GM12801 (cell line): ENCODE measurements around the gene GRAMD1A.

Experiments
- CTCF ChIP-seq: IDR thresholded peaks from one replicate; pipeline ENCODE4 v1.5.1; 2011; ENCODE audit warnings: control low read depth; ENCODE audit not compliant: insufficient read length; ENCODE audit errors: extremely low read depth

The GRAMD1A gene

DNA sequence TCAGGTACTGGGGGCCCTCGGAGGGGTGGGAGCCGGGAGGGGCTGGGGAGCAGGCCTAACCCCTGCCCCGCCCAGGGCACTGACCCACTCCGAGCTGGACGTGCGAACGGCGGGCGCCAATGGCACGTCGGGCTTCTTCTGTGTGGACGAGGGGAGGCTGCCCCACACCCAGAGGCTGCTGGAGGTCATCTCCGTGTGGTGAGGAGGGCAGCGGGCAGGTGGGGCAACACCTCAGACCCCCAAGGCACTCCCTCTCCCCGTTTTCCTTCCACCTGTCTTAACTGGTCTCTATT lies 59.6 kb downstream of the GRAMD1A start:
- TF ChIP-seq CTCF = no peak

DNA sequence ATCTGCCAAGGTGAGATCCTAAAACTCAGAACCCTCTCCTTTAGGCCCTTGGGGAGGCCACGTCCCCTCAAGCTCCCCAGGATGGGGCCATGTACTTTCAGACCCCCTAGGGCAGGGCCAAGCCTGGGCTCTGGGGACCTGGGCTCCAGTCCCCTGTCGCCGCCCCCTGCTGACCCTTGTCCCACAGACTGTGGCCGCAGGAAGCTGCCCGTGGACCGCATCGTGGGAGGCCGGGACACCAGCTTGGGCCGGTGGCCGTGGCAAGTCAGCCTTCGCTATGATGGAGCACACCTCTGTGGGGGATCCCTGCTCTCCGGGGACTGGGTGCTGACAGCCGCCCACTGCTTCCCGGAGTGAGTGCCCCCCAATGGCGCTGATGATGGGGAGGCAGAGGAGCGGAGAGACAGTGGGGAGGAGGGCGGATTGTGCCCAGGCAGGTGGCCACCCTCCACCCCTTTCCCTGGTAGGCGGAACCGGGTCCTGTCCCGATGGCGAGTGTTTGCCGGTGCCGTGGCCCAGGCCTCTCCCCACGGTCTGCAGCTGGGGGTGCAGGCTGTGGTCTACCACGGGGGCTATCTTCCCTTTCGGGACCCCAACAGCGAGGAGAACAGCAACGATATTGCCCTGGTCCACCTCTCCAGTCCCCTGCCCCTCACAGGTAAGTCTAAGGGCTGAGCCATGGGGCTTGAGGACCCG lies 60.2 kb downstream of the GRAMD1A start:
- TF ChIP-seq CTCF = no peak

DNA sequence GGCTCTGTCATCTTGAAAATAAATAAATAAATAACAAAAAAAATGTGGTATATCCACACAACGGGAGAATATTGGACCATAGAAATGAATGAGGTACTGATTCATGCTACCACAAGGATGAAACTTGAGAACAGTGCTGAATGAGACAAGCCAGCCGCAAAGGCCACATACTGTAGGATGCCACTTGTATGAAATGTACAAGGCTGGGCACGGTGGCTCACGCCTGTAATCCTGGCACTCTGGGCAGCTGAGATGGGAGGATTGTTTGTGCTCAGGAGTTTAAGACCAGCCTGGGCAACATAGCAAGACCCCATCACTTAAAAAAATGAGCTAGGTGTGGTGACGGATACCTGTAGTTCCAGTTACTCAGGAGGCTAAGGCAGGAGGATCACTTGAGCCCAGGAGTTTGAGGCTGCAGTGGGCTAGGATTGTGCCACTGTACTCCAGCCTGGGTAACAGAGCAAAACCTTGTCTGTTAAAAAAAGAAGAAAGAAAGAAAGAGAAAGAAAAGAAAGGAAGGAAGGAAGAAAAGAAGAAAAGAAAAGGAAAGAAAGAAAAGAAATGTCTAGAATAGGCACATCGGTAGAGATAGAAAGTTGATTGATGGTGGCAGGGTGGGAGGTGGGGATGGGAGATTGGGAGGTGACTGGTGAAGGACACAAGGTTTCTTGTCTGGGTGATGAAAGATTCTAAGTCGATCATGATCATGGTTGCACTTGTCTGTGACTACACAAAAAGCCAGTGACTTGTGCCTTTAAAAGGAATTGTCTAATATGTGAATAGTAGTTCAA lies 61.7 kb downstream of the GRAMD1A start:
- TF ChIP-seq CTCF = no peak

- no peak for TF ChIP-seq CTCF
These were observed 62.8 kb downstream of the GRAMD1A start for GRCh38 chr19:35062942-35063341.

- TF ChIP-seq CTCF = no peak
These were observed 64.1 kb downstream of the GRAMD1A start for GRCh38 chr19:35063940-35064818.

DNA sequence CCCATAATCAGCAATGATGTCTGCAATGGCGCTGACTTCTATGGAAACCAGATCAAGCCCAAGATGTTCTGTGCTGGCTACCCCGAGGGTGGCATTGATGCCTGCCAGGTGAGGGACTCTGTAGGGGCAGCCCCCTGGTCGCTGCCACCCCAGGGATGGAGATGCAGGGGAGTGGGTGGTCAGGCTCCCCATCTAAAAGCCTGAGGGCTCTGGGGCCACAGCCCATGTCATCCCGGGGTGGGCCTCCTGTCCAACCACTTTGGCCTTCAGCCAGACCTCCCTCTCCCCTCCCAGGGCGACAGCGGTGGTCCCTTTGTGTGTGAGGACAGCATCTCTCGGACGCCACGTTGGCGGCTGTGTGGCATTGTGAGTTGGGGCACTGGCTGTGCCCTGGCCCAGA lies 65.5 kb downstream of the GRAMD1A start:
- TF ChIP-seq CTCF = no peak

DNA sequence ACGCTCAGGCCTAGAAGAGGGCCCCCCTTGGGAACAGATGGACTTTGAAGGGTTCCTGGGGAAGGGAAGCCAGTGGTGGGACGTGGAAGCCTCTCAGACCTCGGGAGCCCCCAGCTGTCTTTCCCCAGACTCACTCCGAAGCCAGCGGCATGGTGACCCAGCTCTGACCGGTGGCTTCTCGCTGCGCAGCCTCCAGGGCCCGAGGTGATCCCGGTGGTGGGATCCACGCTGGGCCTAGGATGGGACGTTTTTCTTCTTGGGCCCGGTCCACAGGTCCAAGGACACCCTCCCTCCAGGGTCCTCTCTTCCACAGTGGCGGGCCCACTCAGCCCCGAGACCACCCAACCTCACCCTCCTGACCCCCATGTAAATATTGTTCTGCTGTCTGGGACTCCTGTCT lies 66.0 kb downstream of the GRAMD1A start:
- TF ChIP-seq CTCF = no peak
